Activated CD4-positive, alpha-beta T cell treated with anti-CD3 and anti-CD28 coated beads for 36 hours (primary cell): ENCODE results near the gene ZDHHC8. TPM values are rescaled to one million over a fixed set of nuclear protein-coding genes. Genes with fewer than 3 reads are reported as not detected.
"Not testable (repeated sequence)": the region's sequence is repeated elsewhere in the genome, so short reads cannot be mapped to it uniquely, and the experiment has no call there.

ENCODE experiments used
- ATAC-seq: fragments of 200-7000 bp; cut with Tn5 transposase; one replicate; pipeline ENCODE4 v1.10.0; 2021; ENCODE audit warnings: mild to moderate bottlenecking, moderate library complexity
- CTCF ChIA-PET: fragments of 350-600 bp; sonication (Branson Sonifier 250); formaldehyde crosslinking; loops from one replicate; lab custom pipeline; 2021; ENCODE audit warnings: antibody characterized with exemption; lab: Charles Lee
- POLR2A ChIA-PET: fragments of 350-600 bp; sonication (Branson Sonifier 250); formaldehyde crosslinking; loops from one replicate; lab custom pipeline; 2021; ENCODE audit warnings: antibody characterized with exemption, inconsistent platforms; lab: Charles Lee
- DNase-seq: peaks from one replicate; pipeline ENCODE4 v3.0.0-alpha.2; 2020
- H3K27ac Mint-ChIP-seq: one replicate; pipeline ENCODE4 v1.8.0; 2021; ENCODE audit warnings: mixed read lengths
- H3K27me3 Mint-ChIP-seq: one replicate; pipeline ENCODE4 v1.8.0; 2021; ENCODE audit warnings: mixed read lengths
- H3K36me3 Mint-ChIP-seq: one replicate; pipeline ENCODE4 v1.8.0; 2021; ENCODE audit warnings: low read depth, mixed read lengths
- H3K4me1 Mint-ChIP-seq: one replicate; pipeline ENCODE4 v1.8.0; 2021; ENCODE audit warnings: mixed read lengths
- H3K4me3 Mint-ChIP-seq: one replicate; pipeline ENCODE4 v1.8.0; 2021; ENCODE audit warnings: mild to moderate bottlenecking, moderate library complexity, mixed read lengths
- H3K9me3 Mint-ChIP-seq: one replicate; pipeline ENCODE4 v1.8.0; 2021; ENCODE audit warnings: low read depth, mixed read lengths
- intact Hi-C, 2 experiments: fragments of 100-400 bp; cut with DNase I in 1 of 2; cut with micrococcal nuclease in 1 of 2; formaldehyde crosslinking; loops; one replicate each; pipeline versions ENCODE4 v1.14.2 to v1.15.1; 2022 to 2024; cut with DNase I, micrococcal nuclease
- total RNA-seq, 2 experiments: library from RNA; stranded (reverse); gene quantifications; one replicate each; pipeline ENCODE4 v1.2.3, GENCODE V29; 2021

Gene ZDHHC8
- total RNA-seq, 2 experiments from 2014 or later: 47.7 to 49.8 TPM

DNA sequence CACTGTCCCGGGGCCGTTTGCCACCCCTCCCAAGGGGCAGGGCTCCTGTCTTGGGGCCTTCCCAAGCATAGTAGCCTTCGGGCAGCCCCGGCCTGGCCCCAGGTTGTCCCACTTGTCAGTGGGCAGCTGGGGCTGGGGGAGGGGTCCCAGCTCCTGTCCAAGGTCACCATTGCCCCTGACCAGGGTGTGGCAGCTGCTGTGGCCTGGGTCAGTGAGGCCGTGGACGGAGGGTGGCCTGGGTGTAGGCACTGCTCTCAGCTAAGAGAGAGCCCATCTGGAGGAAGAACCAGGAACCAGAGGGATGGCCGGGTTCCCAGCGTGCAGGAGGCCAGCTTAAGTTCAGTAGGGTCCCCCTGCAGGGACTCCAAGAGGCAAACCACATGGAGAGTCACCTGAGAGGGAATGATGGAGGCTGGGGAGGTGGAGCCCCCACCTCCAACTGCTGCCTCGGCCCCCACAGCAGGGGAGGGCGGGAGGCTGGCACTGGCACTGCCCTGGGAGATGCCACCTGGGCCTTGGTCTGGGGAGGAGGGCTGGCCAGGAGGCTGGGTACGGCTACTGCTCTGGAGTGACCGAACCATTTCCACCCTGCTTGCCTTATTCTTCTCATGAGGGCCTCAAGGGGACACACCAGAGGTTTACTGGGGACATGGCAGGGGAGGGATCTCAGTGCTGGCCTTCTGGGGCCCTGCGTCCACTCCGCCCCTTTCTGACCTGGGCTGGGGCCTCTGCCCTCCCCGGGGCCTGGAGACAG is 26.0 kb downstream of the ZDHHC8 start:
- H3K4me1 Mint-ChIP-seq: peaks cover 2% of the 10 kb centered on the region
- CTCF ChIA-PET: interaction anchor here (0.5 to 2.1 kb wide), 9 partner anchors 48 to 1096 kb away, joined by 3 to 9 read pairs (median 3); partner anchors contain the start of gene DGCR6L
- H3K36me3 Mint-ChIP-seq: no peaks in the 10 kb centered on the region
- no peaks in the 10 kb centered on the region for H3K27me3 Mint-ChIP-seq
- no peak overlapping the region for H3K27ac Mint-ChIP-seq
- DNase-seq (no peak), ATAC-seq (no peak)
- no peaks in the 10 kb centered on the region for H3K9me3 Mint-ChIP-seq
- H3K4me3 Mint-ChIP-seq: no peak overlapping the region
- intact Hi-C loops: loop anchor here (1.0 to 5.0 kb wide), 6 partner anchors 81 to 339 kb away; partner anchors contain the start of gene RTN4R (in 2 of the 2)
- POLR2A ChIA-PET: no interaction called here

DNA sequence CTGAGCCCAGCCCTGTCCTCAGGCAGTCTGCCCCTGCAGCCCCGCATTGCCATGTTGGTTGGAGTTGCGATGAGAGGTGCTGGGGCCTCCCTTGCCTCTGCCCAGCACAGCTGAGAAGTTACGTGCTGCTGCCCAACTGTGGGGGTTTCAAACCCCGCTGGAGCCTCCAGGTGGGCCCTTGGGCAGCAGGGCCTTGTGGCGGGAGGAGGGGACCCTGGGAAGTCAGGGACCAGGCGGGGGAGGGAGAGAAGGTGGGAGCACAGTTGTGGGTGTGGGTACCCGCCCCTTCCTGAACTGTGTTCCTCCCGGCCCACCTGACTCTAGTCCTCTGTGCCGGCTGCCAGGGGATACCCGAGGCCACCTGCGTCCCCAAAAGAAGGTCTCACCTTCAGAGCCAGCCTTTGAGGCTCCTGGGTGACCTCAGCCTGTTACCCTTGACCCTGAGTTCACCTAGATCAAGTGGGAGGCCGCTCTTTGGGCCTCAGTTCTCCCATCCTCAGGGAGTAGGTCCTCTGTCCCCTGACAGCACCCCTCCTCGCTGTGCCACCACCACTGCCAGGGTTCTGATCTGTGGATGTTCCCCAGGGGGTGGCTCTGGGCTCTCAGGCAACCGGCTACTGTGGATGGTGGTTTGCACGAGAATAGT is 26.9 kb downstream of the ZDHHC8 start:
- no peaks in the 10 kb centered on the region for H3K9me3 Mint-ChIP-seq
- ChIA-PET CTCF (interaction anchor here (0.6 to 1.3 kb wide), 3 partner anchors 21 to 1461 kb away, joined by 3 read pairs; no protein-coding TSS in a partner anchor), POLR2A (no interaction called here)
- peaks cover 2% of the 10 kb centered on the region for H3K4me1 Mint-ChIP-seq
- DNase-seq: no peak
- intact Hi-C loops: loop anchor here in 1 of 2 experiments (5.0 kb wide), 1 partner anchor 109 kb away; the partner anchor contains the start of gene RTN4R
- no peaks in the 10 kb centered on the region for H3K27me3 Mint-ChIP-seq
- H3K4me3 Mint-ChIP-seq: no peak overlapping the region
- no peaks in the 10 kb centered on the region for H3K36me3 Mint-ChIP-seq
- ATAC-seq: no peak
- H3K27ac Mint-ChIP-seq: no peak overlapping the region

DNA sequence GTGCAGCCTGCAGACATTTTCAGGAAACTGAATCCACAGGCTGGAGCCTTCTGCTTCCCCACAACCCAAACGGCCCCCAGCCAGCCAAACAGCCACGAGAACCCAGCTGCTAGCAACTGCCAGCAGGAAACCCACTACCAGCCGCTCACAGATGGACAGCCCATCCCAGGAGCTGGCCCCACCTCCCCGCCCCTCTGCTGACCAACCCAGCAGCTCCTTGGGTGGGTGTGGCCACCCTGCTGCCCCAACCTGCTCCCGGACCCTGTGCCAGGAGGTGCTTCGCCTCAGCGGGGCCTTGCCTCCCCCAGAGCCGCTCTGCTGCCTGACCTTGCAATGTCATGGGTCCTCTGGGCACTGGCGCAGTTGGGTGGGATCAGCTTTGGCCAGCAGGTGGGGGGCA is 27.5 kb downstream of the ZDHHC8 start:
- peaks cover 2% of the 10 kb centered on the region for H3K4me1 Mint-ChIP-seq
- intact Hi-C loops: loop anchor here in 1 of 2 experiments (5.0 kb wide), 1 partner anchor 108 kb away; the partner anchor contains the start of gene RTN4R
- no peak overlapping the region for H3K4me3 Mint-ChIP-seq
- ChIA-PET CTCF (interaction anchor here (0.6 to 1.3 kb wide), 4 partner anchors 21 to 1461 kb away, joined by 3 to 5 read pairs (median 3); no protein-coding TSS in a partner anchor), POLR2A (no interaction called here)
- H3K36me3 Mint-ChIP-seq: no peaks in the 10 kb centered on the region
- no peaks in the 10 kb centered on the region for H3K27me3 Mint-ChIP-seq
- H3K9me3 Mint-ChIP-seq: no peaks in the 10 kb centered on the region
- no peak overlapping the region for H3K27ac Mint-ChIP-seq
- no peak for ATAC-seq
- no peak for DNase-seq

DNA sequence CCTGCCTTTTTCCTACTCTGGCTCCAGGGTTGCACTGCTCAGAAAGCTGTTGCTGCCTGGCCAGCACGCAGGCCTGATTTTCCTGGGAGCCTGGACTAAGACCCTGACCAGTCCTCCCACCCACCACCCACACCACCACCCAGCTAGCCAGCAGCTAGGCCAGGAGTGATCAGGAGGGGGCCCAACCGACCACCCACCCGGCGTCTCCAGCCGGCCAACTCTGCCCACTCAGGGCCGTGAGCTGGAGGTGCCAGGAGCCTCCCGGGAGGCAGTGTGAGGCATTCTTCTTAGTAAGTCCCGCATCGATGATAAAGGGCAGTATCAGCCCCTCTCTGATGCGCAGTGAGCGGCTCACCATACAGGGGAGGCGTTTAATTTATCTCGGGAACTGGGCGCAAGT is 27.9 kb downstream of the ZDHHC8 start:
- H3K27ac Mint-ChIP-seq, H3K27me3 Mint-ChIP-seq, POLR2A ChIA-PET, H3K9me3 Mint-ChIP-seq, H3K36me3 Mint-ChIP-seq, ATAC-seq, H3K4me1 Mint-ChIP-seq, H3K4me3 Mint-ChIP-seq, DNase-seq: not testable (repeated sequence)
- CTCF ChIA-PET: interaction anchor here (0.6 to 1.3 kb wide), 5 partner anchors 17 to 1460 kb away, joined by 3 to 5 read pairs (median 3); no protein-coding TSS in a partner anchor
- intact Hi-C loops: loop anchor here in 1 of 2 experiments (5.0 kb wide), 1 partner anchor 108 kb away; the partner anchor contains the start of gene RTN4R

DNA sequence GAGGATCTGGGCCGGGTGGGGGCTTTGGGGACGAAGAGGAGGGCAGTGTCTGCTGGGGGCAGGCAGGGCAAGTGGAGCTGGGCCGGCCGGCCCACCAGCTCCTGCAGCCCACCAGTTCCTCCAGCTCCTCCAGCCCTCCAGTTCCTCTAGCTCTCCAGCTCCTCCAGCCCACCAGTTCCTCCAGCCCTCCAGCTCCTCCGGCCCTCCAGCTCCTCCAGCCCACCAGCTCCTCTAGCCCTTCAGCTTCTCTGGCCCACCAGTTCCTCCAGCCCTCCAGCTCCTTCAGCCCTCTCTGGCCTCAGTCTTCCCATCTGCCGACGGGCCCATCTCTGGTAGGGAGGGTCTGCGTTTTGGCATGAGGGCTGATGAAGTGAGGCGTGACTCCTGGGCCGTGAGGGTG is 28.4 kb downstream of the ZDHHC8 start:
- H3K36me3 Mint-ChIP-seq: no peaks in the 10 kb centered on the region
- no peak overlapping the region for H3K4me3 Mint-ChIP-seq
- no peaks in the 10 kb centered on the region for H3K27me3 Mint-ChIP-seq
- CTCF ChIA-PET: interaction anchor here (0.6 to 1.3 kb wide), 4 partner anchors 17 to 297 kb away, joined by 3 to 5 read pairs (median 4); no protein-coding TSS in a partner anchor
- ATAC-seq (no peak), DNase-seq (no peak)
- peaks cover 2% of the 10 kb centered on the region for H3K9me3 Mint-ChIP-seq
- intact Hi-C loops: no loop called here
- POLR2A ChIA-PET: no interaction called here
- H3K4me1 Mint-ChIP-seq: peaks cover 2% of the 10 kb centered on the region
- H3K27ac Mint-ChIP-seq: no peak overlapping the region

DNA sequence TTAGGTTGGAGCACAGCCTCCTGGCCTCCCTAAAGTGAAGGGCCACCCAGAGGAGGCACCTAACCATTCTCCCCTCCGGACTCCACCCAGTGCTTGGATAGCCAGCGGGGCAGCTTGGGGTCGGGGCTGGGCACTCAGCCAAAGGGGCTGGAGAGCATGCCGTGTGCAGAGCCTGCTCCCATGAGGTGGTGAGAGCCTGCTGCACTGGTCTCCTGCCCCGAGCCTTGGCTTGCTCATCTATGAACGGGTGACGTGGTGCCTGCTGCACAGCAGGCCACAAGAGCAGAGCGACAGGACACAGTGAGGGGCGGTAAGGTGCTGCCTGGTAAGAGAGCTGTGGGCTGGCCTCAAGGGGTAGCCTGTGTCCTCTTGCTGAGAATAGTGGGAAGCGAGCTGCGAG is 33.3 kb downstream of the ZDHHC8 start:
- Mint-ChIP-seq H3K4me3 (no peak overlapping the region), H3K36me3 (no peaks in the 10 kb centered on the region), H3K9me3 (peaks cover 2% of the 10 kb centered on the region), H3K4me1 (no peaks in the 10 kb centered on the region), H3K27me3 (no peaks in the 10 kb centered on the region), H3K27ac (no peak overlapping the region)
- ChIA-PET POLR2A (no interaction called here), CTCF (interaction anchor here (0.6 kb wide), 1 partner anchor 697 kb away, joined by 3 read pairs; no protein-coding TSS in a partner anchor)
- ATAC-seq (no peak), DNase-seq (no peak)
- intact Hi-C loops: no loop called here

DNA sequence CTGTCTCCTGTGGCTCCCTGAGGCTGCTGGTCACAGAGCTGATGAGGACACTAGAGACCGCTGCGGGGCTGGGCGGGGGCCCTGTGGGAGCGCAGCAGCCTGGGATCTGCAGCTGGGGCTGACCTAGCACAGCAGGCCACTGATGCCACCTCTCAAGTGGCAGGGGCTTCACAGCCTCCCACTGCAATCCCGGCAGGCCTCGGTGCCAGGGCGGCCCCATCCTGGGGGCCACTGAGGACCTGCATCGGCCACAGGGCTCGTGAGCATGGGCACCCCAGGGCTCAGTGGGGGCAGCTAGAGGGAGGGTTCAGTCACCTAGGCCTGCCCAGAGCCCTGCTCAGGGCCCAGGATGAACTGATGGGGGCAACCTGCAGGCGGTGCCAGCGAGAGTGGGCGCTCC is 33.8 kb downstream of the ZDHHC8 start:
- no peak overlapping the region for H3K4me3 Mint-ChIP-seq
- ATAC-seq (no peak), DNase-seq (no peak)
- no peaks in the 10 kb centered on the region for H3K27me3 Mint-ChIP-seq
- ChIA-PET POLR2A (no interaction called here), CTCF (interaction anchor here (0.6 kb wide), 1 partner anchor 697 kb away, joined by 3 read pairs; no protein-coding TSS in a partner anchor)
- intact Hi-C loops: no loop called here
- no peak overlapping the region for H3K27ac Mint-ChIP-seq
- no peaks in the 10 kb centered on the region for H3K4me1 Mint-ChIP-seq
- peaks cover 2% of the 10 kb centered on the region for H3K9me3 Mint-ChIP-seq
- no peaks in the 10 kb centered on the region for H3K36me3 Mint-ChIP-seq

DNA sequence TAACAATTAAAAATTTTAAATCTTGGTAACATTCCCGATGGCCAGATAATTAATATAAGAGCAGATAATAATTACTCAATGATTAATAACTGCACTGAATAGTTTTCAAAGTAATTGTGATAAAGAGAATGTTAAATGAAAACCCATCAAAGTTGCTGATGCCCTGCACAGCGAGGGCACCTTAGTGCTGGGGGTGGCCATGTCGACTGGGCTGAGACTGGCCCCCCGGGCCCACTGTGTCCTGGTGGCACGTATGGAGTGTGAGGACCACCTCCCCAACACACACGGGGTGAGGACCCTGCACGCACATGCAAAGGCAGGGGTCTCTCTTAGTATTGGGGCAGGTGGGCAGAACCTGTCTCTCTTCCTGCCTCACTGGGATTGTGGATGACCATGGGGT is 34.3 kb downstream of the ZDHHC8 start:
- ChIA-PET CTCF (no interaction called here), POLR2A (no interaction called here)
- peaks cover 2% of the 10 kb centered on the region for H3K9me3 Mint-ChIP-seq
- no peaks in the 10 kb centered on the region for H3K27me3 Mint-ChIP-seq
- no peak overlapping the region for H3K4me3 Mint-ChIP-seq
- H3K4me1 Mint-ChIP-seq: no peaks in the 10 kb centered on the region
- intact Hi-C loops: no loop called here
- ATAC-seq (no peak), DNase-seq (no peak)
- no peak overlapping the region for H3K27ac Mint-ChIP-seq
- H3K36me3 Mint-ChIP-seq: no peaks in the 10 kb centered on the region

DNA sequence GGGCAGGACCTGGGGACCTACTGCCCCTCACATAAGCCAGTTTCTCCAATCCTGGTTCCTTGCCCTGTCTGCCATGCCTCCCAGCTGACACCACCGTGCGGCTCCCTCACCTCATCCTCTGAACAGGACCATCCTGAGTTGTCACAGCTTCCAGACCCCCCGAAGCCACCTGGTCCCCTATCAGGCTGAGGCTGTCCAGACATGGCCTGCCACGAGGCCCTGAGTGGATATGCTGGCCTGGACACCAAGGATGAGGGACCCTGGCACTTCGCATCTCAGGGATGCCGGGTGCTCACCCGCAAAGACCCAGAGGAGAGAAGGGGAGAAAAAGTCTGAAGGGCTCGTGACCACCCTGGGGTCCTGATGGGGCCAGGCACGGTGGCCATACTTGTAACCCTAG is 35.1 kb downstream of the ZDHHC8 start:
- ATAC-seq (no peak), DNase-seq (no peak)
- CTCF ChIA-PET: no interaction called here

DNA sequence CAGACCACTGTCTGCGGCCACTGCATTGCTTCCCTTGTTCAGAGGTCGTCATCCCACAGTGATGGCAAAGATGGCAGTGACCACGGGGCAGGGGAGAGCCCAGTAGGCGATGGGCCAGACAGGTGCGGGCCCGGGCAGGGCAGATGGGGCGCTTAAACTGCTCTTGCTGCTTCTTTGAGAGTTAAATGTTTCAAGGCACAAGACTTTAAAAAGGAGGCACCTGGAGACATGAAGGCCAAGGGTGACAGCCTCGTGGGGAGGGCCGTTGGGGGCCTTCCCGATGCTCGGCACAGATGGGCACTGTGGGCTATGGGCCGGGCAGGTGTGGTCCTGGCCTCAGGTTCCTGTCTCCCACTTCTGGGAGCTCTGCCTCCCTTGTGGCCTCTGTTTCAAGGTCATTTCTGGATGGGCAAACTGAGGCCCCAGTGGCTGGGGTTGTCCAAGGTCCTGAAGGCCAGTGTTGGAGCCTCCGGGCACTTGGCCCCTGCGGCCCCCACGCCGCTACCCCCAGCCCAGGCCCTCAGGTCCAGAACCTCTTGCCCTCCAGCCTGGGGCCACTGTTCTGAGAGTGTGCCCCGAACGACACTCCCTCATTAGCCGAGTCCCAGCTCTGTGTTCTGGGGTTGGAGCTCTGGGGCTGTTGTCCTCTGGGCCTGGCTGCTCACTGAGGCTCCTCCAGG is 36.2 kb downstream of the ZDHHC8 start:
- CTCF ChIA-PET: no interaction called here

More for the DNA sequence above, 35.1 kb downstream of the ZDHHC8 start:
- intact Hi-C loops: no loop called here
- peaks cover 2% of the 10 kb centered on the region for H3K9me3 Mint-ChIP-seq
- H3K27me3 Mint-ChIP-seq: no peaks in the 10 kb centered on the region
- no peak overlapping the region for H3K27ac Mint-ChIP-seq
- H3K4me1 Mint-ChIP-seq: no peaks in the 10 kb centered on the region
- POLR2A ChIA-PET: no interaction called here
- no peak overlapping the region for H3K4me3 Mint-ChIP-seq
- H3K36me3 Mint-ChIP-seq: no peaks in the 10 kb centered on the region

DNA sequence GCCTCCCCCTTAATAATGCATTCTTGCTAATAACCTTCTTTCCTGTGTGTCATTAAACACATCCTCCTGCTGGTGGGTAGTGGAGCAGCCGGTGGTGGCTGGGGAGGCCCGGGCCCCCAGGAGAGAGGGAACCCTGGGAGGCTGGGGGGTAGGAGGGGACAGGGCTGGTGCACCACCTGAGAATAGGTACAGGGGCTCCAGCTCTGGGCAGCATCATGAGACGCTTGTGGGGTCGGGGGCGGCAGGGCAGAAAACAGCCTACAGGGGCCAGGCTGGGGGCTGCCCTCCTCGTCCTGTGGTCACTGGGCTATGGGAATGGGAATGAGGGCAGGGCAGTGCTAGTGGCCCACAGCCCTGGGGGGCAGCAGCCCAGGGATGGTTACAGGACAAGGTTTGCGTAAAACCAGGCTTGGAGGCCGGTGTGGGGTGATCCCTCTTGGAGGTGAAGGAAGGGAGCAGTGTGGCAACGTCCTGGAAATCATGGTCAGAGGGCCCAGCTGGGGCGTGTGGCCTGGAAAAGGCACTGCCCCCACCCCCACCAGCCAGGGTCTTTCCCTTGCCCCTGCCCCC is 37.7 kb downstream of the ZDHHC8 start:
- POLR2A ChIA-PET: no interaction called here
- no peaks in the 10 kb centered on the region for H3K4me1 Mint-ChIP-seq

More for the DNA sequence above, 36.2 kb downstream of the ZDHHC8 start:
- Mint-ChIP-seq H3K4me1 (no peaks in the 10 kb centered on the region), H3K9me3 (peaks cover 2% of the 10 kb centered on the region), H3K27ac (no peak overlapping the region), H3K4me3 (no peak overlapping the region), H3K36me3 (no peaks in the 10 kb centered on the region), H3K27me3 (no peaks in the 10 kb centered on the region)
- DNase-seq (no peak), ATAC-seq (no peak)
- POLR2A ChIA-PET: no interaction called here
- intact Hi-C loops: no loop called here

More for the DNA sequence above, 37.7 kb downstream of the ZDHHC8 start:
- Mint-ChIP-seq H3K4me3 (no peak overlapping the region), H3K9me3 (peaks cover under 1% of the 10 kb centered on the region), H3K27ac (no peak overlapping the region), H3K36me3 (no peaks in the 10 kb centered on the region), H3K27me3 (no peaks in the 10 kb centered on the region)
- CTCF ChIA-PET: no interaction called here
- intact Hi-C loops: no loop called here
- no peak for DNase-seq
- ATAC-seq: no peak
